GM23338 (cell line): ENCODE data around the gene SLC39A11.

Experiments used
- CREB1 ChIP-seq: fragments of 250-450 bp; sonication (Bioruptor Pico); IDR thresholded peaks from 2 replicates; pipeline ENCODE4 v1.5.0; 2020; ENCODE audit warnings: low read depth, mild to moderate bottlenecking, moderate library complexity
- EZH2 ChIP-seq: fragments of 200-600 bp; sonication (generic); IDR thresholded peaks from one replicate; pipeline ENCODE4 v1.8.0; 2017; ENCODE audit warnings: antibody characterized with exemption, mild to moderate bottlenecking, low read depth; ENCODE audit not compliant: unreplicated experiment
- EZH2phosphoT487 ChIP-seq: fragments of 200-600 bp; sonication (generic); IDR thresholded peaks from one replicate; pipeline ENCODE4 v1.8.1; 2018; ENCODE audit warnings: antibody characterized with exemption; ENCODE audit not compliant: unreplicated experiment
- JUNB ChIP-seq: IDR thresholded peaks from one replicate; pipeline ENCODE4 v1.6.1; 2016; ENCODE audit warnings: antibody characterized with exemption; ENCODE audit not compliant: unreplicated experiment
- NANOG ChIP-seq: IDR thresholded peaks from 2 replicates; pipeline ENCODE4 v1.6.1; 2016; ENCODE audit warnings: antibody characterized with exemption, borderline replicate concordance
- POLR2AphosphoS5 ChIP-seq: IDR thresholded peaks from 2 replicates; pipeline ENCODE4 v1.6.1; 2016; ENCODE audit warnings: antibody characterized with exemption, low read depth
- STAT1 ChIP-seq: IDR thresholded peaks from one replicate; pipeline ENCODE4 v1.6.1; 2016; ENCODE audit warnings: antibody characterized with exemption; ENCODE audit not compliant: unreplicated experiment
- ZNF114 ChIP-seq: fragments of 250-450 bp; sonication (Bioruptor Pico); IDR thresholded peaks from 2 replicates; pipeline ENCODE4 v1.5.0; 2020; ENCODE audit warnings: mild to moderate bottlenecking, moderate library complexity
- TF ChIP-seq, protein P1 (sequence below), 2 experiments: fragments of 200-600 bp in 1 of 2; sonication (generic) in 1 of 2; conservative IDR thresholded peaks; 2 replicates each; pipeline versions ENCODE4 v1.5.1 to v1.6.1; 2016 to 2017; ENCODE audit warnings: antibody characterized with exemption in 2 of 2, low read depth in 2 of 2, mild to moderate bottlenecking in 2 of 2, moderate library complexity in 1 of 2
- TF ChIP-seq, protein P2 (sequence below): IDR thresholded peaks from 2 replicates; pipeline ENCODE4 v1.6.1; 2016; ENCODE audit warnings: antibody characterized with exemption
- TF ChIP-seq, protein P3 (sequence below): IDR thresholded peaks from one replicate; pipeline ENCODE4 v1.6.1; 2018; ENCODE audit warnings: antibody characterized with exemption; ENCODE audit not compliant: unreplicated experiment
- TF ChIP-seq, protein P4 (sequence below): fragments of 250-450 bp; sonication (Bioruptor Pico); IDR thresholded peaks from 2 replicates; pipeline ENCODE4 v1.5.0; 2020; ENCODE audit warnings: mild to moderate bottlenecking, moderate library complexity

DNA sequence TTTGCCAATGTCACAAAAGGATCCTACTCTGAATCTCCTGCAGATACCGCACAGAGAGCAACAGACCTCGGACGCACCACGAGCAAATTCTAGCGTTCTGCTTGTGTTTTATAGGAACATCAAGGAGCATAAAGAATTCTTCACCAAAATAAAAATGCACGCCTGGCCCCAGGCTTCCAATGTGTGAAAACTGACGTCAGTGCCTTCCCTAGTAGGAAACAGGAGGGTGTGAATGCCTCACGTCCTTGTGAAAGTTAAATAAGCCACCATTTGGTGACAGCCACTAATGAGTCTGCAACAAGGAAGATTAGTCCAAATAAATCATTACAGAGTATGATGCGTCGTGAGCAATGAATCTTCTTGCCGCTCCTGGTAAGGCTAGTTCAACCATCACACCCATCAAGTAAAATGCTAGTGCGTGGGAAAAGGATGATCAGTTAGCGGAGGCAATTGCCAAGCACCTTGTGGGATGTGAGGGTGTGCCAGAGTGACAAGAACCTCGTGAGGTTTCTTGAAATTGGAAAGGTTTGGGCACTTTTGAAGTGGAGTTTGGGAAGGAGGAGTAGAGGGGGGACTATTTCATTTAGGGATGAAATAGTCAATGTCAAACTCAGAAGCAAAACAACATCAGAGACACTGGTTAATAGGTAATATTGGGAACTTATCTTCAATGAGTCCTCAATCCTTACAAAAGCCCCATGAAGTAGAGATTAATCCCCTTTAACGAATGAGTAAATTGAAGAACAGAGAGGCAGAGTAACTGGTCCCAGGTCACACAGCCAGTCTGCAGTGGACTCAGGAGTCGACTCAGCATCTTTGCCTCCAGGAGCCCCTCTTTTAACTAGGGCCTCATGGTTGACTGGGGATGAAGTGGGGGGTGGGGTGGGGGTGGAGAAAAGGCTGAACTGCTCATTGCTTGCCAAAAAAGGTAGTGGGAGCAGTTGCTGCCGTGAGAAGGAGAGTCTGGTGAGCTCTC lies 238.8 kb downstream of the SLC39A11 start:
- TF ChIP-seq, protein P1, sequence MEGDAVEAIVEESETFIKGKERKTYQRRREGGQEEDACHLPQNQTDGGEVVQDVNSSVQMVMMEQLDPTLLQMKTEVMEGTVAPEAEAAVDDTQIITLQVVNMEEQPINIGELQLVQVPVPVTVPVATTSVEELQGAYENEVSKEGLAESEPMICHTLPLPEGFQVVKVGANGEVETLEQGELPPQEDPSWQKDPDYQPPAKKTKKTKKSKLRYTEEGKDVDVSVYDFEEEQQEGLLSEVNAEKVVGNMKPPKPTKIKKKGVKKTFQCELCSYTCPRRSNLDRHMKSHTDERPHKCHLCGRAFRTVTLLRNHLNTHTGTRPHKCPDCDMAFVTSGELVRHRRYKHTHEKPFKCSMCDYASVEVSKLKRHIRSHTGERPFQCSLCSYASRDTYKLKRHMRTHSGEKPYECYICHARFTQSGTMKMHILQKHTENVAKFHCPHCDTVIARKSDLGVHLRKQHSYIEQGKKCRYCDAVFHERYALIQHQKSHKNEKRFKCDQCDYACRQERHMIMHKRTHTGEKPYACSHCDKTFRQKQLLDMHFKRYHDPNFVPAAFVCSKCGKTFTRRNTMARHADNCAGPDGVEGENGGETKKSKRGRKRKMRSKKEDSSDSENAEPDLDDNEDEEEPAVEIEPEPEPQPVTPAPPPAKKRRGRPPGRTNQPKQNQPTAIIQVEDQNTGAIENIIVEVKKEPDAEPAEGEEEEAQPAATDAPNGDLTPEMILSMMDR (conservative IDR thresholded peaks at IDR 0.05; ENCODE audit: low read depth in 2 of 2) = no peak
- TF ChIP-seq EZH2 (no peak), POLR2AphosphoS5 (no peak), ZNF114 (CRISPR knock-in tag) (no peak), EZH2phosphoT487 (no peak), CREB1 (CRISPR knock-in tag) (no peak), JUNB (no peak), STAT1 (no peak), NANOG (no peak)
- TF ChIP-seq, protein P2, sequence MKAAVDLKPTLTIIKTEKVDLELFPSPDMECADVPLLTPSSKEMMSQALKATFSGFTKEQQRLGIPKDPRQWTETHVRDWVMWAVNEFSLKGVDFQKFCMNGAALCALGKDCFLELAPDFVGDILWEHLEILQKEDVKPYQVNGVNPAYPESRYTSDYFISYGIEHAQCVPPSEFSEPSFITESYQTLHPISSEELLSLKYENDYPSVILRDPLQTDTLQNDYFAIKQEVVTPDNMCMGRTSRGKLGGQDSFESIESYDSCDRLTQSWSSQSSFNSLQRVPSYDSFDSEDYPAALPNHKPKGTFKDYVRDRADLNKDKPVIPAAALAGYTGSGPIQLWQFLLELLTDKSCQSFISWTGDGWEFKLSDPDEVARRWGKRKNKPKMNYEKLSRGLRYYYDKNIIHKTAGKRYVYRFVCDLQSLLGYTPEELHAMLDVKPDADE = no peak
- TF ChIP-seq, protein P3, sequence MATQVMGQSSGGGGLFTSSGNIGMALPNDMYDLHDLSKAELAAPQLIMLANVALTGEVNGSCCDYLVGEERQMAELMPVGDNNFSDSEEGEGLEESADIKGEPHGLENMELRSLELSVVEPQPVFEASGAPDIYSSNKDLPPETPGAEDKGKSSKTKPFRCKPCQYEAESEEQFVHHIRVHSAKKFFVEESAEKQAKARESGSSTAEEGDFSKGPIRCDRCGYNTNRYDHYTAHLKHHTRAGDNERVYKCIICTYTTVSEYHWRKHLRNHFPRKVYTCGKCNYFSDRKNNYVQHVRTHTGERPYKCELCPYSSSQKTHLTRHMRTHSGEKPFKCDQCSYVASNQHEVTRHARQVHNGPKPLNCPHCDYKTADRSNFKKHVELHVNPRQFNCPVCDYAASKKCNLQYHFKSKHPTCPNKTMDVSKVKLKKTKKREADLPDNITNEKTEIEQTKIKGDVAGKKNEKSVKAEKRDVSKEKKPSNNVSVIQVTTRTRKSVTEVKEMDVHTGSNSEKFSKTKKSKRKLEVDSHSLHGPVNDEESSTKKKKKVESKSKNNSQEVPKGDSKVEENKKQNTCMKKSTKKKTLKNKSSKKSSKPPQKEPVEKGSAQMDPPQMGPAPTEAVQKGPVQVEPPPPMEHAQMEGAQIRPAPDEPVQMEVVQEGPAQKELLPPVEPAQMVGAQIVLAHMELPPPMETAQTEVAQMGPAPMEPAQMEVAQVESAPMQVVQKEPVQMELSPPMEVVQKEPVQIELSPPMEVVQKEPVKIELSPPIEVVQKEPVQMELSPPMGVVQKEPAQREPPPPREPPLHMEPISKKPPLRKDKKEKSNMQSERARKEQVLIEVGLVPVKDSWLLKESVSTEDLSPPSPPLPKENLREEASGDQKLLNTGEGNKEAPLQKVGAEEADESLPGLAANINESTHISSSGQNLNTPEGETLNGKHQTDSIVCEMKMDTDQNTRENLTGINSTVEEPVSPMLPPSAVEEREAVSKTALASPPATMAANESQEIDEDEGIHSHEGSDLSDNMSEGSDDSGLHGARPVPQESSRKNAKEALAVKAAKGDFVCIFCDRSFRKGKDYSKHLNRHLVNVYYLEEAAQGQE = no peak
- TF ChIP-seq, protein P4, sequence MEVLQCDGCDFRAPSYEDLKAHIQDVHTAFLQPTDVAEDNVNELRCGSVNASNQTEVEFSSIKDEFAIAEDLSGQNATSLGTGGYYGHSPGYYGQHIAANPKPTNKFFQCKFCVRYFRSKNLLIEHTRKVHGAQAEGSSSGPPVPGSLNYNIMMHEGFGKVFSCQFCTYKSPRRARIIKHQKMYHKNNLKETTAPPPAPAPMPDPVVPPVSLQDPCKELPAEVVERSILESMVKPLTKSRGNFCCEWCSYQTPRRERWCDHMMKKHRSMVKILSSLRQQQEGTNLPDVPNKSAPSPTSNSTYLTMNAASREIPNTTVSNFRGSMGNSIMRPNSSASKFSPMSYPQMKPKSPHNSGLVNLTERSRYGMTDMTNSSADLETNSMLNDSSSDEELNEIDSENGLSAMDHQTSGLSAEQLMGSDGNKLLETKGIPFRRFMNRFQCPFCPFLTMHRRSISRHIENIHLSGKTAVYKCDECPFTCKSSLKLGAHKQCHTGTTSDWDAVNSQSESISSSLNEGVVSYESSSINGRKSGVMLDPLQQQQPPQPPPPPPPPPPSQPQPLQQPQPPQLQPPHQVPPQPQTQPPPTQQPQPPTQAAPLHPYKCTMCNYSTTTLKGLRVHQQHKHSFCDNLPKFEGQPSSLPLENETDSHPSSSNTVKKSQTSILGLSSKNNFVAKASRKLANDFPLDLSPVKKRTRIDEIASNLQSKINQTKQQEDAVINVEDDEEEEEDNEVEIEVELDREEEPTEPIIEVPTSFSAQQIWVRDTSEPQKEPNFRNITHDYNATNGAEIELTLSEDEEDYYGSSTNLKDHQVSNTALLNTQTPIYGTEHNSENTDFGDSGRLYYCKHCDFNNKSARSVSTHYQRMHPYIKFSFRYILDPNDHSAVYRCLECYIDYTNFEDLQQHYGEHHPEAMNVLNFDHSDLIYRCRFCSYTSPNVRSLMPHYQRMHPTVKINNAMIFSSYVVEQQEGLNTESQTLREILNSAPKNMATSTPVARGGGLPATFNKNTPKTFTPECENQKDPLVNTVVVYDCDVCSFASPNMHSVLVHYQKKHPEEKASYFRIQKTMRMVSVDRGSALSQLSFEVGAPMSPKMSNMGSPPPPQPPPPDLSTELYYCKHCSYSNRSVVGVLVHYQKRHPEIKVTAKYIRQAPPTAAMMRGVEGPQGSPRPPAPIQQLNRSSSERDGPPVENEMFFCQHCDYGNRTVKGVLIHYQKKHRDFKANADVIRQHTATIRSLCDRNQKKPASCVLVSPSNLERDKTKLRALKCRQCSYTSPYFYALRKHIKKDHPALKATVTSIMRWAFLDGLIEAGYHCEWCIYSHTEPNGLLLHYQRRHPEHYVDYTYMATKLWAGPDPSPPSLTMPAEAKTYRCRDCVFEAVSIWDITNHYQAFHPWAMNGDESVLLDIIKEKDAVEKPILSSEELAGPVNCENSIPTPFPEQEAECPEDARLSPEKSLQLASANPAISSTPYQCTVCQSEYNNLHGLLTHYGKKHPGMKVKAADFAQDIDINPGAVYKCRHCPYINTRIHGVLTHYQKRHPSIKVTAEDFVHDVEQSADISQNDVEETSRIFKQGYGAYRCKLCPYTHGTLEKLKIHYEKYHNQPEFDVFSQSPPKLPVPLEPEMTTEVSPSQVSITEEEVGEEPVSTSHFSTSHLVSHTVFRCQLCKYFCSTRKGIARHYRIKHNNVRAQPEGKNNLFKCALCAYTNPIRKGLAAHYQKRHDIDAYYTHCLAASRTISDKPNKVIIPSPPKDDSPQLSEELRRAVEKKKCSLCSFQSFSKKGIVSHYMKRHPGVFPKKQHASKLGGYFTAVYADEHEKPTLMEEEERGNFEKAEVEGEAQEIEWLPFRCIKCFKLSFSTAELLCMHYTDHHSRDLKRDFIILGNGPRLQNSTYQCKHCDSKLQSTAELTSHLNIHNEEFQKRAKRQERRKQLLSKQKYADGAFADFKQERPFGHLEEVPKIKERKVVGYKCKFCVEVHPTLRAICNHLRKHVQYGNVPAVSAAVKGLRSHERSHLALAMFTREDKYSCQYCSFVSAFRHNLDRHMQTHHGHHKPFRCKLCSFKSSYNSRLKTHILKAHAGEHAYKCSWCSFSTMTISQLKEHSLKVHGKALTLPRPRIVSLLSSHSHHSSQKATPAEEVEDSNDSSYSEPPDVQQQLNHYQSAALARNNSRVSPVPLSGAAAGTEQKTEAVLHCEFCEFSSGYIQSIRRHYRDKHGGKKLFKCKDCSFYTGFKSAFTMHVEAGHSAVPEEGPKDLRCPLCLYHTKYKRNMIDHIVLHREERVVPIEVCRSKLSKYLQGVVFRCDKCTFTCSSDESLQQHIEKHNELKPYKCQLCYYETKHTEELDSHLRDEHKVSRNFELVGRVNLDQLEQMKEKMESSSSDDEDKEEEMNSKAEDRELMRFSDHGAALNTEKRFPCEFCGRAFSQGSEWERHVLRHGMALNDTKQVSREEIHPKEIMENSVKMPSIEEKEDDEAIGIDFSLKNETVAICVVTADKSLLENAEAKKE (CRISPR knock-in tag) = no peak
